NCI-H1105 treated with DMSO at 0.1 percent for 48 hours (cell line): Measurements from ENCODE around the gene MYLK4.
A peak's percentile ranks its signal among the peaks of the same experiment; 100 is the strongest.
"Not testable (repeated sequence)": the region's sequence is repeated elsewhere in the genome, so short reads cannot be mapped to it uniquely, and the experiment has no call there.

Source experiments
- DNase-seq: peaks from one replicate; lab custom pipeline; 2025; lab: John Stamatoyannopoulos, UW

The MYLK4 gene

GRCh38 chr6:2777249-2777648, 26.5 kb upstream of the MYLK4 start:
- no peak for DNase-seq

GRCh38 chr6:2775003-2775402, 24.3 kb upstream of the MYLK4 start:
- DNase-seq: no peak

GRCh38 chr6:2773449-2773848, 22.7 kb upstream of the MYLK4 start:
- DNase-seq: no peak

- DNase-seq: no peak
Observed at GRCh38 chr6:2772840-2773239, 22.1 kb upstream of the MYLK4 start.

- no peak for DNase-seq
Observed at GRCh38 chr6:2771079-2771478, 20.4 kb upstream of the MYLK4 start.

- peak; percentile 3 for DNase-seq
Observed at GRCh38 chr6:2770171-2770570, 19.4 kb upstream of the MYLK4 start.

GRCh38 chr6:2768696-2769095, 18.0 kb upstream of the MYLK4 start:
- DNase-seq: no peak

- DNase-seq: no peak
Observed at GRCh38 chr6:2767657-2768524, 17.2 kb upstream of the MYLK4 start.

GRCh38 chr6:2766767-2767656, 16.3 kb upstream of the MYLK4 start:
- DNase-seq: no peak

- DNase-seq: peak; percentile 36
Observed at GRCh38 chr6:2765896-2766766, 15.4 kb upstream of the MYLK4 start.

- peak; percentile 99 for DNase-seq
Observed at GRCh38 chr6:2765166-2765895, 14.6 kb upstream of the MYLK4 start, which contains the start of gene WRNIP1. WRNIP1 (plus strand) TSS chr6:2765393; CDS start chr6:2765623, 230 bp downstream.

GRCh38 chr6:2764610-2765165, 14.0 kb upstream of the MYLK4 start:
- peak; percentile 91 for DNase-seq

GRCh38 chr6:2763876-2764540, 13.3 kb upstream of the MYLK4 start:
- no peak for DNase-seq

- no peak for DNase-seq
Observed at GRCh38 chr6:2763345-2763841, 12.7 kb upstream of the MYLK4 start.

- not testable (repeated sequence) for DNase-seq
Observed at GRCh38 chr6:2762868-2763267, 12.1 kb upstream of the MYLK4 start.

- no peak for DNase-seq
Observed at GRCh38 chr6:2760882-2761842, 10.4 kb upstream of the MYLK4 start.

GRCh38 chr6:2758980-2759379, 8.3 kb upstream of the MYLK4 start:
- DNase-seq: no peak

GRCh38 chr6:2756687-2757224, 6.0 kb upstream of the MYLK4 start:
- no peak for DNase-seq

GRCh38 chr6:2756241-2756640, 5.5 kb upstream of the MYLK4 start:
- no peak for DNase-seq
